ENCODE data around the gene ARHGAP31. TPM values are rescaled to one million over a fixed set of nuclear protein-coding genes. Genes with fewer than 3 reads are reported as not detected.

ARHGAP31 gene
- total and polyA plus RNA-seq, 10 of the 15 experiments (the other 5 are each of a cell fraction or from before 2014, with no cell fraction given), result 0.97 to 29.8 (median 10.3) TPM

- FAIRE-seq (no peak), DNase-seq (ENCODE audit: low read depth, low spot score) (no peak), ATAC-seq (no peak)
- SMC1A ChIA-PET (ENCODE audit: uncharacterized antibody, unreplicated experiment), result interaction anchor here (0.9 to 6.9 kb wide), 13 partner anchors 9 to 388 kb away, joined by 3 to 62 read pairs (median 5); partner anchors contain the start of gene B4GALT4
- H3K4me2 ChIP-seq (ENCODE audit: control insufficient read depth, insufficient read depth), result peak overlapping the region; percentile 94
- BruUV-seq (replicated peaks), result no TSS peak
- H3K4me1 ChIP-seq (ENCODE audit: control insufficient read depth, insufficient read depth, low read length), result peaks cover 22% of the 10 kb centered on the region
- H3K9ac ChIP-seq (ENCODE audit: control insufficient read depth, insufficient read depth, low read length), result peak overlapping the region; percentile 94
- RAD21 ChIA-PET (ENCODE audit: unreplicated experiment), result interaction anchor here (0.6 to 7.1 kb wide), 13 partner anchors 9 to 384 kb away, joined by 3 to 66 read pairs (median 7); partner anchors contain the start of genes B4GALT4, CD80 and COX17
- peak overlapping the region; percentile 94 for H3K4me3 ChIP-seq
- POLR2A ChIA-PET, result interaction anchor here (0.9 to 3.9 kb wide), 6 partner anchors 8 to 261 kb away, joined by 3 to 14 read pairs (median 4); partner anchors contain the start of gene TMEM39A
- peak; percentile 31; the same call in 1 of the 2 replicates for TF ChIP-seq ZBTB40 (IDR thresholded peaks at IDR 0.05; ENCODE audit: borderline replicate concordance)
- no peak for TF ChIP-seq CHD2 (IDR thresholded peaks at IDR 0.05; ENCODE audit: borderline replicate concordance, low read depth, low read length)
- TF ChIP-seq ZNF24 (IDR thresholded peaks at IDR 0.05), result no peak
- no peak for TF ChIP-seq RCOR1 (conservative IDR thresholded peaks at IDR 0.05; ENCODE audit: low read depth, low read length)
- no peak for TF ChIP-seq GABPA (IDR thresholded peaks at IDR 0.05; ENCODE audit: low read depth)
- TF ChIP-seq EP300 (IDR thresholded peaks at IDR 0.05; ENCODE audit: borderline replicate concordance in 1 of 2, control insufficient read depth in 1 of 2, low read depth in 2 of 2, low read length in 2 of 2), result no peak
- no peak for TF ChIP-seq SP1 (IDR thresholded peaks at IDR 0.05; ENCODE audit: low read depth, low read length)
- TF ChIP-seq RFX5 (IDR thresholded peaks at IDR 0.05; ENCODE audit: low read depth, low read length), result no peak
- no peak for TF ChIP-seq HDAC6 (IDR thresholded peaks at IDR 0.05; ENCODE audit: unreplicated experiment)
- TF ChIP-seq MTA3 (IDR thresholded peaks at IDR 0.05; ENCODE audit: borderline replicate concordance, low read length), result no peak
- no peak for TF ChIP-seq DPF2 (IDR thresholded peaks at IDR 0.05)
- TF ChIP-seq MTA2 (IDR thresholded peaks at IDR 0.05; ENCODE audit: low read depth), result no peak
- no peak for TF ChIP-seq EGR1 (IDR thresholded peaks at IDR 0.05; ENCODE audit: borderline replicate concordance in 1 of 2, low read depth in 2 of 2, low read length in 2 of 2)
- TF ChIP-seq SMARCA5 (IDR thresholded peaks at IDR 0.05), result peak; percentile 38; the same call in 1 of the 2 replicates
- no peak for TF ChIP-seq LARP7 (IDR thresholded peaks at IDR 0.05)
- peak; percentile 90 for TF ChIP-seq NR2C1 (IDR thresholded peaks at IDR 0.05)
- no peak for TF ChIP-seq ETV6 (conservative IDR thresholded peaks at IDR 0.05 in 1 of 2, IDR thresholded peaks at IDR 0.05 in 1 of 2; ENCODE audit: borderline replicate concordance in 1 of 2, low read depth in 1 of 2)
- TF ChIP-seq YY1 (IDR thresholded peaks at IDR 0.05; ENCODE audit: low read depth, low read length), result no peak
- TF ChIP-seq NR2F1 (conservative IDR thresholded peaks at IDR 0.05), result peak; percentile 83
- no peak for TF ChIP-seq ASH2L (IDR thresholded peaks at IDR 0.05; ENCODE audit: borderline replicate concordance, low read depth)
- H3K27ac ChIP-seq (ENCODE audit: control insufficient read depth, insufficient read depth), result peak overlapping the region; percentile 96
- no peaks in the 10 kb centered on the region for H3K36me3 ChIP-seq (ENCODE audit: control insufficient read depth in 2 of 2, insufficient read depth in 2 of 2, low read length in 1 of 2)
- peaks cover 3% of the 10 kb centered on the region; the same call in 1 of the 3 replicates for H3K9me3 ChIP-seq (replicated peaks; ENCODE audit: control insufficient read depth, insufficient read depth, low read length)
- H4K20me1 ChIP-seq (ENCODE audit: control insufficient read depth, insufficient read depth), result no peaks in the 10 kb centered on the region
- WGBS (ENCODE audit: insufficient coverage, insufficient replicate concordance, low lambda C conversion rate, missing lambda C conversion rate), result 17% methylated on average over 4 of the region's 4 CpGs
- intact Hi-C loops (cut with micrococcal nuclease; ENCODE audit: unreplicated experiment), result loop anchor here (5.0 to 10.0 kb wide), 3 partner anchors 59 to 802 kb away; partner anchors contain the start of genes GSK3B, POGLUT1 and TMEM39A
- peaks cover 39% of the 10 kb centered on the region for H3K79me2 ChIP-seq (ENCODE audit: control insufficient read depth, insufficient read depth, low read length)
- CTCF ChIA-PET, result interaction anchor here (0.6 to 3.9 kb wide), 11 partner anchors 10 to 402 kb away, joined by 3 to 21 read pairs (median 3); partner anchors contain the start of genes B4GALT4 and CD80
- peak overlapping the region; percentile 45; the same call in 1 of the 2 replicates for H2AFZ ChIP-seq (ENCODE audit: control insufficient read depth, low read depth, low read length)
- no peaks in the 10 kb centered on the region for H3K27me3 ChIP-seq (replicated peaks in 1 of 2; ENCODE audit: control insufficient read depth in 2 of 2, insufficient read depth in 2 of 2, low read length in 1 of 2)
- in situ Hi-C loops (cut with MboI), result loop anchor here (25.0 kb wide), 1 partner anchor 394 kb away; the partner anchor contains the start of gene COX17
Measured at GRCh38 chr3:119293105-119293870, 895 bp upstream of the ARHGAP31 start.
